ENCODE data around the gene PLA2G2F. TPM values are rescaled to one million over a fixed set of nuclear protein-coding genes. Genes with fewer than 3 reads are reported as not detected.
A peak's percentile ranks its signal among the peaks of the same experiment; 100 is the strongest.

PLA2G2F gene
- total and polyA plus RNA-seq, 2 of the 8 experiments (the other 6 are each of a cell fraction or from before 2014, with no cell fraction given) = not detected

DNA sequence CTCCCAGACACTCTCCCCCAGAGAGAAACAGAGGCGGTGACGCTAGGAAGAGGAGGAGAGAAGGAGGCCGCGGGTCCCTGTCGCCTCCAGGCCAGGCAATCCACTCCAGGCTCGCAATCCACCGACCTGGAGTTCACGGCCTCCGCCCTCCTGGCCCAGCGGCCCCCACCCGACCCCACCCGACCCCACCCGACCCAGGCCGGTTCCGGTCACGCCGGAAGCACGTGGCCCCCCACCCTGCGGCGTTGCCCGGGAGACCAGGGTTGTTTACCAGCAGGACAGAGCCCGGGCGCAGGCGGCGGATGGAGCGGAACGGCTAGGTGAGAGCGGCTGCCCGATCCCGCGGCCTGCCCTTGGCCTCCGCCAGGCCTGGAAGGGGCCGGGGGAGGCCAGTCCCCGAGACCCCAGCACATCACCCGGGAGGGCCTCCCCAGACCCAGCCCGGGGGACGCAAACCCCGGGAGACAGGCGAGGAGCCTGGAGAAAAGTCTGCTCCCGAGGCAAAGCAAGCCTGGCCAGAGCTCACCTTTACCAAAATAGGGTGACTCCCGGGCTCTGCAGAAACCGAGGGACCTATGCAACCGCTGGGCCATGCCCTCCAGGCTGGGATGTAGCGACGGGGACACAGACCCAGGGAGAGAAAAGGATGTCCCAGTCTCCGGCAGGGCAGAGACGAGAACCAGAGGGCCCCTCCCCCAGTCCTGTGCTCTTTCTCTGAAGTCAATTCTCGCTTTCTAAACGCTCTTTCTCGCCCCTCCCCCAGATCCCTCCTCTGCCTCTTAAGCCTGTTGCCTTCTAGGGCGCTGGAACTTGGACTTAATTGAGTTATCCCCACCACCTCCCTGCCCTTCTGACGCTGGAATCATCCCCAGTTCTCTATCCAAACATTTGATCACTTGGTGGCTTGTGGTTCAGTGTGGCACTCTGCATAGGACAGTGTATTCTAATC lies 47.0 kb downstream of the PLA2G2F start, which contains the start of the genes PLA2G2C and UBXN10 (continued):
- TF ChIP-seq, protein P1, sequence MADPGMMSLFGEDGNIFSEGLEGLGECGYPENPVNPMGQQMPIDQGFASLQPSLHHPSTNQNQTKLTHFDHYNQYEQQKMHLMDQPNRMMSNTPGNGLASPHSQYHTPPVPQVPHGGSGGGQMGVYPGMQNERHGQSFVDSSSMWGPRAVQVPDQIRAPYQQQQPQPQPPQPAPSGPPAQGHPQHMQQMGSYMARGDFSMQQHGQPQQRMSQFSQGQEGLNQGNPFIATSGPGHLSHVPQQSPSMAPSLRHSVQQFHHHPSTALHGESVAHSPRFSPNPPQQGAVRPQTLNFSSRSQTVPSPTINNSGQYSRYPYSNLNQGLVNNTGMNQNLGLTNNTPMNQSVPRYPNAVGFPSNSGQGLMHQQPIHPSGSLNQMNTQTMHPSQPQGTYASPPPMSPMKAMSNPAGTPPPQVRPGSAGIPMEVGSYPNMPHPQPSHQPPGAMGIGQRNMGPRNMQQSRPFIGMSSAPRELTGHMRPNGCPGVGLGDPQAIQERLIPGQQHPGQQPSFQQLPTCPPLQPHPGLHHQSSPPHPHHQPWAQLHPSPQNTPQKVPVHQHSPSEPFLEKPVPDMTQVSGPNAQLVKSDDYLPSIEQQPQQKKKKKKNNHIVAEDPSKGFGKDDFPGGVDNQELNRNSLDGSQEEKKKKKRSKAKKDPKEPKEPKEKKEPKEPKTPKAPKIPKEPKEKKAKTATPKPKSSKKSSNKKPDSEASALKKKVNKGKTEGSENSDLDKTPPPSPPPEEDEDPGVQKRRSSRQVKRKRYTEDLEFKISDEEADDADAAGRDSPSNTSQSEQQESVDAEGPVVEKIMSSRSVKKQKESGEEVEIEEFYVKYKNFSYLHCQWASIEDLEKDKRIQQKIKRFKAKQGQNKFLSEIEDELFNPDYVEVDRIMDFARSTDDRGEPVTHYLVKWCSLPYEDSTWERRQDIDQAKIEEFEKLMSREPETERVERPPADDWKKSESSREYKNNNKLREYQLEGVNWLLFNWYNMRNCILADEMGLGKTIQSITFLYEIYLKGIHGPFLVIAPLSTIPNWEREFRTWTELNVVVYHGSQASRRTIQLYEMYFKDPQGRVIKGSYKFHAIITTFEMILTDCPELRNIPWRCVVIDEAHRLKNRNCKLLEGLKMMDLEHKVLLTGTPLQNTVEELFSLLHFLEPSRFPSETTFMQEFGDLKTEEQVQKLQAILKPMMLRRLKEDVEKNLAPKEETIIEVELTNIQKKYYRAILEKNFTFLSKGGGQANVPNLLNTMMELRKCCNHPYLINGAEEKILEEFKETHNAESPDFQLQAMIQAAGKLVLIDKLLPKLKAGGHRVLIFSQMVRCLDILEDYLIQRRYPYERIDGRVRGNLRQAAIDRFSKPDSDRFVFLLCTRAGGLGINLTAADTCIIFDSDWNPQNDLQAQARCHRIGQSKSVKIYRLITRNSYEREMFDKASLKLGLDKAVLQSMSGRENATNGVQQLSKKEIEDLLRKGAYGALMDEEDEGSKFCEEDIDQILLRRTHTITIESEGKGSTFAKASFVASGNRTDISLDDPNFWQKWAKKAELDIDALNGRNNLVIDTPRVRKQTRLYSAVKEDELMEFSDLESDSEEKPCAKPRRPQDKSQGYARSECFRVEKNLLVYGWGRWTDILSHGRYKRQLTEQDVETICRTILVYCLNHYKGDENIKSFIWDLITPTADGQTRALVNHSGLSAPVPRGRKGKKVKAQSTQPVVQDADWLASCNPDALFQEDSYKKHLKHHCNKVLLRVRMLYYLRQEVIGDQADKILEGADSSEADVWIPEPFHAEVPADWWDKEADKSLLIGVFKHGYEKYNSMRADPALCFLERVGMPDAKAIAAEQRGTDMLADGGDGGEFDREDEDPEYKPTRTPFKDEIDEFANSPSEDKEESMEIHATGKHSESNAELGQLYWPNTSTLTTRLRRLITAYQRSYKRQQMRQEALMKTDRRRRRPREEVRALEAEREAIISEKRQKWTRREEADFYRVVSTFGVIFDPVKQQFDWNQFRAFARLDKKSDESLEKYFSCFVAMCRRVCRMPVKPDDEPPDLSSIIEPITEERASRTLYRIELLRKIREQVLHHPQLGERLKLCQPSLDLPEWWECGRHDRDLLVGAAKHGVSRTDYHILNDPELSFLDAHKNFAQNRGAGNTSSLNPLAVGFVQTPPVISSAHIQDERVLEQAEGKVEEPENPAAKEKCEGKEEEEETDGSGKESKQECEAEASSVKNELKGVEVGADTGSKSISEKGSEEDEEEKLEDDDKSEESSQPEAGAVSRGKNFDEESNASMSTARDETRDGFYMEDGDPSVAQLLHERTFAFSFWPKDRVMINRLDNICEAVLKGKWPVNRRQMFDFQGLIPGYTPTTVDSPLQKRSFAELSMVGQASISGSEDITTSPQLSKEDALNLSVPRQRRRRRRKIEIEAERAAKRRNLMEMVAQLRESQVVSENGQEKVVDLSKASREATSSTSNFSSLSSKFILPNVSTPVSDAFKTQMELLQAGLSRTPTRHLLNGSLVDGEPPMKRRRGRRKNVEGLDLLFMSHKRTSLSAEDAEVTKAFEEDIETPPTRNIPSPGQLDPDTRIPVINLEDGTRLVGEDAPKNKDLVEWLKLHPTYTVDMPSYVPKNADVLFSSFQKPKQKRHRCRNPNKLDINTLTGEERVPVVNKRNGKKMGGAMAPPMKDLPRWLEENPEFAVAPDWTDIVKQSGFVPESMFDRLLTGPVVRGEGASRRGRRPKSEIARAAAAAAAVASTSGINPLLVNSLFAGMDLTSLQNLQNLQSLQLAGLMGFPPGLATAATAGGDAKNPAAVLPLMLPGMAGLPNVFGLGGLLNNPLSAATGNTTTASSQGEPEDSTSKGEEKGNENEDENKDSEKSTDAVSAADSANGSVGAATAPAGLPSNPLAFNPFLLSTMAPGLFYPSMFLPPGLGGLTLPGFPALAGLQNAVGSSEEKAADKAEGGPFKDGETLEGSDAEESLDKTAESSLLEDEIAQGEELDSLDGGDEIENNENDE (IDR thresholded peaks at IDR 0.05; ENCODE audit: insufficient replicate concordance, low read length) = no peak
- TF ChIP-seq SP1 (IDR thresholded peaks at IDR 0.05; ENCODE audit: low read depth, low read length) (peak; percentile 51; the same call in 1 of the 2 replicates), SIRT6 (IDR thresholded peaks at IDR 0.05; ENCODE audit: low read length) (no peak), RFX5 (IDR thresholded peaks at IDR 0.05; ENCODE audit: borderline replicate concordance, low read depth, low read length) (no peak), TEAD4 (IDR thresholded peaks at IDR 0.05; ENCODE audit: low read depth, low read length) (no peak), BRCA1 (IDR thresholded peaks at IDR 0.05; ENCODE audit: low read depth, low read length) (no peak), TAF1 (IDR thresholded peaks at IDR 0.05; ENCODE audit: low read depth, low read length) (no peak), POU5F1 (IDR thresholded peaks at IDR 0.05; ENCODE audit: low read depth, low read length) (no peak), MAFK (IDR thresholded peaks at IDR 0.05; ENCODE audit: low read depth, low read length) (no peak), CBX5 (IDR thresholded peaks at IDR 0.05; ENCODE audit: low read depth, low read length) (no peak)
